Cerebellar nuclear complex (tissue), 1 donor: ENCODE data around the gene SHF.
"Not testable (repeated sequence)": the region's sequence is repeated elsewhere in the genome, so short reads cannot be mapped to it uniquely, and the experiment has no call there.

Experiments used
- DNase-seq, 2 experiments: peaks; one replicate each; lab custom pipeline; 2025; lab: John Stamatoyannopoulos, UW

The SHF gene

GRCh38 chr15:45187894-45188830, at the start of gene SHF:
Gene SHF, minus strand, starts transcription at chr15:45187966. Its CDS starts 15 bp downstream, at chr15:45187951.
- DNase-seq = peak in 1 of 2 experiments; percentile 38

- DNase-seq = not testable (repeated sequence)
These were observed 49.0 kb upstream of the SHF start for GRCh38 chr15:45236806-45237205.

GRCh38 chr15:45234562-45235235, 46.9 kb upstream of the SHF start:
- DNase-seq = no peak

GRCh38 chr15:45231864-45232562, 44.2 kb upstream of the SHF start:
- DNase-seq = no peak

GRCh38 chr15:45231132-45231531, 43.4 kb upstream of the SHF start:
- no peak for DNase-seq

GRCh38 chr15:45230245-45230965, 42.6 kb upstream of the SHF start:
- DNase-seq = no peak

GRCh38 chr15:45228931-45229330, 41.2 kb upstream of the SHF start:
- DNase-seq = no peak

GRCh38 chr15:45225506-45226273, 37.9 kb upstream of the SHF start:
- no peak for DNase-seq

GRCh38 chr15:45224621-45225217, 37.0 kb upstream of the SHF start:
- DNase-seq = no peak

GRCh38 chr15:45221967-45222366, 34.2 kb upstream of the SHF start:
- no peak for DNase-seq

- DNase-seq = no peak
These were observed 33.4 kb upstream of the SHF start for GRCh38 chr15:45221053-45221599.

GRCh38 chr15:45212493-45212892, 24.7 kb upstream of the SHF start:
- no peak for DNase-seq

GRCh38 chr15:45205192-45205591, 17.4 kb upstream of the SHF start:
- DNase-seq = no peak

GRCh38 chr15:45203182-45203581, 15.4 kb upstream of the SHF start:
- no peak for DNase-seq

GRCh38 chr15:45201869-45202268, 14.1 kb upstream of the SHF start:
- no peak for DNase-seq

- DNase-seq = no peak
These were observed 13.7 kb upstream of the SHF start for GRCh38 chr15:45201557-45201859.

GRCh38 chr15:45200799-45201556, 13.2 kb upstream of the SHF start:
- DNase-seq = peak in 1 of 2 experiments; percentile 38

GRCh38 chr15:45200001-45200798, 12.4 kb upstream of the SHF start:
- peak; percentile 91 to 92 for DNase-seq
